ENCODE results near the gene TMEM191C. TPM values are rescaled to one million over a fixed set of nuclear protein-coding genes. Genes with fewer than 3 reads are reported as not detected.

Gene TMEM191C
- total RNA-seq, 1 donor from 2014 or later, result not detected

Other genes with a start within 250 kb of the TMEM191C start
- gene RIMBP3B, start 83.6 kb upstream of the TMEM191C start, total RNA-seq, result not detected
- 8.2 TPM for gene HIC2, start 50.0 kb upstream of the TMEM191C start, total RNA-seq
- gene RIMBP3C, start 84.1 kb downstream of the TMEM191C start, total RNA-seq, result not detected
- 22.0 TPM for gene UBE2L3, start 100.3 kb downstream of the TMEM191C start, total RNA-seq
- 80.8 TPM for gene YDJC, start 162.6 kb downstream of the TMEM191C start, total RNA-seq
- not detected for gene CCDC116, start 165.4 kb downstream of the TMEM191C start, total RNA-seq
- gene SDF2L1, start 174.9 kb downstream of the TMEM191C start, total RNA-seq, result 37.4 TPM
- 36.3 TPM for gene PPIL2, start 198.6 kb downstream of the TMEM191C start, total RNA-seq